CD14-positive monocyte (primary cell): Measurements from ENCODE around the gene SMC5. TPM values are rescaled to one million over a fixed set of nuclear protein-coding genes. Genes with fewer than 3 reads are reported as not detected.
"Not testable (repeated sequence)": the region's sequence is repeated elsewhere in the genome, so short reads cannot be mapped to it uniquely, and the experiment has no call there.

Experiments
- DNase-seq, 3 donors: peaks; one replicate each; pipeline ENCODE4 v3.0.0-alpha.2; 2011 to 2022
- H2AFZ ChIP-seq: 2 replicates; pipeline ENCODE4 v1.6.0; 2012; ENCODE audit warnings: mild to moderate bottlenecking, low read depth, low read length, inconsistent platforms; ENCODE audit not compliant: insufficient read depth, poor library complexity, severe bottlenecking
- H3K27ac ChIP-seq, 2 donors: 1 replicate in 1 of 2; 2 replicates in 1 of 2; pipeline ENCODE4 v1.5.1; 2012 to 2013; ENCODE audit warnings: low read length in 2 of 2, control low read depth in 1 of 2, inconsistent platforms in 1 of 2, low read depth in 1 of 2, mild to moderate bottlenecking in 1 of 2
- H3K27me3 ChIP-seq, 2 donors: one replicate each; pipeline versions ENCODE4 v1.6.0 to v1.6.1; 2011 to 2013; ENCODE audit warnings: low read length in 2 of 2; ENCODE audit not compliant: control insufficient read depth in 2 of 2, insufficient read depth in 2 of 2
- H3K36me3 ChIP-seq, 2 donors: replicated peaks in 1 of 2; 1 replicate in 1 of 2; 2 replicates in 1 of 2; pipeline versions ENCODE4 v1.5.1 to v1.6.1; 2012 to 2013; ENCODE audit warnings: low read length in 2 of 2, control low read depth in 1 of 2, inconsistent platforms in 1 of 2, mild to moderate bottlenecking in 1 of 2; ENCODE audit not compliant: insufficient read depth in 2 of 2, control insufficient read depth in 1 of 2
- H3K4me1 ChIP-seq, 2 donors: 1 replicate in 1 of 2; 2 replicates in 1 of 2; pipeline versions ENCODE4 v1.5.1 to v1.6.1; 2012 to 2013; ENCODE audit warnings: low read length in 2 of 2, control low read depth in 1 of 2, inconsistent platforms in 1 of 2, mild to moderate bottlenecking in 1 of 2, moderate library complexity in 1 of 2; ENCODE audit not compliant: insufficient read depth in 2 of 2, control insufficient read depth in 1 of 2
- H3K4me2 ChIP-seq: replicated peaks from 2 replicates; pipeline ENCODE3; 2012; ENCODE audit warnings: low read length, moderate library complexity, mild to moderate bottlenecking; ENCODE audit not compliant: poor library complexity, severe bottlenecking; ENCODE audit errors: extremely low read depth
- H3K4me3 ChIP-seq, 3 experiments: fragments of 200-600 bp in 1 of 3; sonication (generic) in 1 of 3; replicated peaks in 1 of 3; 1 replicate in 2 of 3; 2 replicates in 1 of 3; pipeline ENCODE4 v1.5.1; 2011 to 2013; ENCODE audit warnings: low read length in 3 of 3, mild to moderate bottlenecking in 3 of 3, control low read depth in 2 of 3, low read depth in 2 of 3, inconsistent platforms in 1 of 3, moderate library complexity in 1 of 3
- H3K79me2 ChIP-seq: 2 replicates; pipeline ENCODE4 v1.6.0; 2012; ENCODE audit warnings: mild to moderate bottlenecking, control low read depth, inconsistent platforms, low read length, moderate library complexity; ENCODE audit not compliant: insufficient read depth
- H3K9ac ChIP-seq: 2 replicates; pipeline ENCODE4 v1.6.0; 2017; ENCODE audit warnings: low read length, mild to moderate bottlenecking; ENCODE audit not compliant: insufficient read depth, poor library complexity, severe bottlenecking
- H3K9me3 ChIP-seq, 2 donors: replicated peaks in 1 of 2; 1 replicate in 1 of 2; 2 replicates in 1 of 2; pipeline versions ENCODE4 v1.5.1 to v1.6.1; 2012 to 2013; ENCODE audit warnings: low read length in 2 of 2, control low read depth in 1 of 2; ENCODE audit not compliant: control insufficient read depth in 1 of 2, insufficient read depth in 1 of 2
- H4K20me1 ChIP-seq: 2 replicates; pipeline ENCODE4 v1.6.0; 2012; ENCODE audit warnings: mild to moderate bottlenecking, low read length, control low read depth, moderate library complexity; ENCODE audit not compliant: insufficient read depth
- H3K27ac Mint-ChIP-seq, 7 donors: one replicate each; pipeline ENCODE4 v1.8.0; 2020; ENCODE audit warnings: mild to moderate bottlenecking in 7 of 7, mixed read lengths in 7 of 7, moderate library complexity in 6 of 7, inconsistent platforms in 2 of 7
- H3K27me3 Mint-ChIP-seq, 3 donors: one replicate each; pipeline ENCODE4 v1.8.0; 2021 to 2022; ENCODE audit warnings: low read depth in 3 of 3, mild to moderate bottlenecking in 3 of 3, mixed read lengths in 3 of 3, moderate library complexity in 3 of 3, inconsistent platforms in 1 of 3
- H3K36me3 Mint-ChIP-seq, 2 donors: one replicate each; pipeline ENCODE4 v1.8.0; 2020; ENCODE audit warnings: mixed read lengths in 2 of 2, inconsistent platforms in 1 of 2, mild to moderate bottlenecking in 1 of 2
- H3K4me1 Mint-ChIP-seq: one replicate; pipeline ENCODE4 v1.8.0; 2020; ENCODE audit warnings: mild to moderate bottlenecking, mixed read lengths
- H3K4me3 Mint-ChIP-seq, 2 donors: one replicate each; pipeline ENCODE4 v1.8.0; 2020; ENCODE audit warnings: mild to moderate bottlenecking in 2 of 2, mixed read lengths in 2 of 2, moderate library complexity in 1 of 2
- H3K9me3 Mint-ChIP-seq, 7 donors: one replicate each; pipeline ENCODE4 v1.8.0; 2020 to 2022; ENCODE audit warnings: mixed read lengths in 7 of 7, mild to moderate bottlenecking in 6 of 7, moderate library complexity in 6 of 7, inconsistent platforms in 2 of 7
- CTCF ChIP-seq: fragments of 200-600 bp; IDR thresholded peaks from one replicate; pipeline ENCODE4 v1.8.0; 2022; ENCODE audit warnings: antibody characterized with exemption, mild to moderate bottlenecking
- WGBS: methylation state at CpG from one replicate; pipeline ENCODE4 v1.1.5; 2013; ENCODE audit warnings: missing lambda C conversion rate; ENCODE audit not compliant: insufficient coverage; 5-methylcytosine and 5-hydroxymethylcytosine counted together
- intact Hi-C, 2 donors: fragments of 100-400 bp; cut with micrococcal nuclease; formaldehyde crosslinking; loops; one replicate each; pipeline versions ENCODE4 v1.15.0 to v1.15.1; 2023
- polyA plus RNA-seq, 3 donors: library from polyadenylated mRNA; depleted of rRNA in 1 of 3; unstranded in 2 of 3; stranded (reverse) in 1 of 3; fragments of 300-500 nt in 2 of 3; fragments of >200 nt in 1 of 3; fragmentation: Illumina TruSeq in 2 of 3; gene quantifications; 1 replicate in 2 of 3; 2 replicates in 1 of 3; pipeline ENCODE4 v1.2.3, GENCODE V29; 2012 to 2021

SMC5 gene
- polyA plus RNA-seq, 3 donors: 4.9 to 13.6 (median 5.1) TPM

DNA sequence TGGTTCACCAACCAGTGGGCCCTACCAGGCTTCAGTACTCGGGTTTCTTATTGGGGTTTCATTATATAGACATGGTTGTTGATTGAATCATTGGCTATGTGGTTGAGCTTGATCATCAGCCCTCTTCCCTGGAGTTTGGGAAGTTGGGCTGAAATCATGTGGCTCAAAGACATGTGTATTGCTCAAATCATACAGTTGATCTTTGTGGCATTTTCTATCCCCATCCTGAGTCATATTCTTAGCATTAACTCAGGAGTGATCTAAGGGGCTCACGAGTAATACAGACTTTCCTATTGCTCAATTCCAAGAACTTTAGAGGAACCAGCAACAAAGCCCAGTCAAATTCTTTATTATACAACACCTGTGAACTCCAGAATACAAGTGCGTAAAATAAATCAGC, 66.2 kb downstream of the SMC5 start:
- H3K36me3 Mint-ChIP-seq: peaks cover 72 to 89% of the 10 kb centered on the region in 2 donors
- WGBS: 0% methylated on average over 1 of the region's 3 CpGs
- intact Hi-C loops: no loop called here
- Histone ChIP-seq H2AFZ (no peak overlapping the region), H3K9ac (no peak overlapping the region), H3K27me3 (no peaks in the 10 kb centered on the region), H3K79me2 (no peaks in the 10 kb centered on the region), H3K4me2 (no peak overlapping the region), H3K27ac (no peak overlapping the region), H3K4me1 (no peaks in the 10 kb centered on the region), H3K9me3 (peaks cover 13 to 15% of the 10 kb centered on the region in 2 donors), H4K20me1 (no peaks in the 10 kb centered on the region), H3K4me3 (no peak overlapping the region), H3K36me3 (peaks cover 77 to 100% of the 10 kb centered on the region in 2 donors)
- TF ChIP-seq CTCF: no peak
- peak overlapping the region in 2 of 7 donors; percentile 38 to 56 for H3K27ac Mint-ChIP-seq
- peak in 1 of 3 donors; percentile 16 for DNase-seq
- H3K27me3 Mint-ChIP-seq: no peaks in the 10 kb centered on the region
- H3K4me1 Mint-ChIP-seq: no peaks in the 10 kb centered on the region
- H3K9me3 Mint-ChIP-seq: peaks cover 9 to 15% (median 11%) of the 10 kb centered on the region in 7 donors
- H3K4me3 Mint-ChIP-seq: no peak overlapping the region

DNA sequence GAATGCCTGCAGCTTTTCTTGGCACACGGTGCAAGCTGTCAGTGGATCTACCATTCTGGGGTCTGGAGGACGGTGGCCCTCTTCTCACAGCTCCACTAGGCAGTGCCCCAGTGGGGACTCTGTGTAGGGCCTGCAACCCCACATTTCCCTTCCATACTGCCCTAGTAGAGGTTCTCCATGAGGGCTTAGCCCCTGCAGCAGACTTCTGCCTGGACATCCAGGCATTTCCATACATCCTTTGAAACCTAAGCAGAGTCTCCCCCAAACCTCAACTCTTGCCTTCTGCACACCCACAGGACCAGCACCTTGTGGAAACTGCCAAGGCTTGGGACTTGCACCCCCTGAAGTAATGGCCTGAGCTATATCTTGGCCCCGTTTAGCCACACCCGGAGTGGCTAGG, 69.8 kb downstream of the SMC5 start:
- intact Hi-C loops, H3K9ac ChIP-seq, H3K4me3 ChIP-seq, H3K4me2 ChIP-seq, H2AFZ ChIP-seq, H3K27me3 ChIP-seq, H4K20me1 ChIP-seq, H3K27ac ChIP-seq, DNase-seq, H3K4me3 Mint-ChIP-seq, H3K4me1 Mint-ChIP-seq, H3K79me2 ChIP-seq, H3K4me1 ChIP-seq, H3K27me3 Mint-ChIP-seq: not testable (repeated sequence)
- peak overlapping the region in 1 of 7 donors; percentile 60 for H3K27ac Mint-ChIP-seq
- Histone ChIP-seq H3K9me3 (peaks cover 13 to 15% of the 10 kb centered on the region in 2 donors), H3K36me3 (peaks cover 67 to 97% of the 10 kb centered on the region in 2 donors)
- WGBS: 95% methylated on average over 4 of the region's 4 CpGs
- H3K36me3 Mint-ChIP-seq: peaks cover 66 to 89% of the 10 kb centered on the region in 2 donors
- peaks cover 9 to 15% (median 11%) of the 10 kb centered on the region in 7 donors for H3K9me3 Mint-ChIP-seq
